ENCODE measurements around the gene TUB. TPM values are rescaled to one million over a fixed set of nuclear protein-coding genes. Genes with fewer than 3 reads are reported as not detected.

The TUB gene
- total RNA-seq, 2 donors from 2014 or later: 2.9 to 8.6 TPM

DNA sequence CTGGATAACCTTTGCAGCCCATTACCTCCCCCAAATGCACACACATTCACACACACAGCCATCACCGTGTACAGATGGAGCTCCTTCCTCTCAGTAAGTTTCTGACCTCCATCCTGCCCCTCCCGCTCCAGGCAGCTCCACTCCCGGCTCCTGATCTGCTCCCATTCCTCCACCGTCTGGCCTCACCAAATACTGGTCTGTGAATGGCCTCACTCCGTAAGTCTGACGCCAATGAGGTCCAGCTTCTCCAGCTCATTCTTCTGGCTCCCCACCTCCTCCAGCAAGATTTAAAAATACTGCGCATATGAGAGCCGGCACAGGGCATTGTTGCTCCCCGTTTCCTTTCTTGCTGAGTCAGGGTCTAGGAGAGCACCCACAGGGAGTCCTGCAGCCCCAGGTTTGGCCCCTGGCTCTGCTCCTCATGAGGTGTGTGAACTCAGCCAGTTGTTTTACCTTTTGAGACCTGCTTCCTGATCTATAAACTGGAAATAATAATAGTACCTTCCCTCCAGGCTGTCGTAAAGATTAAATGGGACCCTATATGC, 14.0 kb upstream of the TUB start:
- no peaks in the 10 kb centered on the region for H3K27me3 ChIP-seq
- ATAC-seq (no peak), DNase-seq (no peak)
- no peaks in the 10 kb centered on the region for H3K9me3 ChIP-seq
- H3K4me3 ChIP-seq: no peak overlapping the region
- peaks cover 10% of the 10 kb centered on the region for H3K4me1 ChIP-seq
- WGBS, 2 donors: 41 to 54% methylated on average over 10 of the region's 10 CpGs
- no peaks in the 10 kb centered on the region for H3K36me3 ChIP-seq (replicated peaks in 1 of 2; ENCODE audit: insufficient read depth in 1 of 2, low read depth in 2 of 2)
- intact Hi-C loops (cut with DNase I): no loop called here
- TF ChIP-seq, protein P1, sequence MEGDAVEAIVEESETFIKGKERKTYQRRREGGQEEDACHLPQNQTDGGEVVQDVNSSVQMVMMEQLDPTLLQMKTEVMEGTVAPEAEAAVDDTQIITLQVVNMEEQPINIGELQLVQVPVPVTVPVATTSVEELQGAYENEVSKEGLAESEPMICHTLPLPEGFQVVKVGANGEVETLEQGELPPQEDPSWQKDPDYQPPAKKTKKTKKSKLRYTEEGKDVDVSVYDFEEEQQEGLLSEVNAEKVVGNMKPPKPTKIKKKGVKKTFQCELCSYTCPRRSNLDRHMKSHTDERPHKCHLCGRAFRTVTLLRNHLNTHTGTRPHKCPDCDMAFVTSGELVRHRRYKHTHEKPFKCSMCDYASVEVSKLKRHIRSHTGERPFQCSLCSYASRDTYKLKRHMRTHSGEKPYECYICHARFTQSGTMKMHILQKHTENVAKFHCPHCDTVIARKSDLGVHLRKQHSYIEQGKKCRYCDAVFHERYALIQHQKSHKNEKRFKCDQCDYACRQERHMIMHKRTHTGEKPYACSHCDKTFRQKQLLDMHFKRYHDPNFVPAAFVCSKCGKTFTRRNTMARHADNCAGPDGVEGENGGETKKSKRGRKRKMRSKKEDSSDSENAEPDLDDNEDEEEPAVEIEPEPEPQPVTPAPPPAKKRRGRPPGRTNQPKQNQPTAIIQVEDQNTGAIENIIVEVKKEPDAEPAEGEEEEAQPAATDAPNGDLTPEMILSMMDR (IDR thresholded peaks at IDR 0.05): no peak
- TF ChIP-seq POLR2A (IDR thresholded peaks at IDR 0.05): no peak
- no peak overlapping the region for H3K27ac ChIP-seq

DNA sequence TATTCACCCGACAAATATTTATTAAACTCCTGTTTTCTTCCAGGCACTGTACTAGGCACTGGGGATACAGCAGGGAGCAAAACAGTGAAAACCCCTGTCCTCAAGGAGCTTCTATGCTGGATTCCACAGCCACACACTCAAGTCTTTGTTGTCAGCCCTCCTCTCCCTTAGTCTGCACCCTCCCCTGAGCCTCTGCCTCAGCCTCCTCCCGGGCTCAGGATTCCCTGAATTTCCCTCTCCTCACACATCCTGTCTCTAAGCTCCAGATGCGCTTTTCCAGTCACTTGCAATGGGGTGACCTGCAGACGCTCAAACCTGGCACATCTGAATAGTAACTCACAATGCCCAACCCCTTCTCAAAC, 13.5 kb upstream of the TUB start:
- intact Hi-C loops (cut with DNase I): no loop called here
- ATAC-seq (no peak), DNase-seq (no peak)
- peaks cover 10% of the 10 kb centered on the region for H3K4me1 ChIP-seq
- H3K27me3 ChIP-seq: no peaks in the 10 kb centered on the region
- H3K36me3 ChIP-seq (replicated peaks in 1 of 2; ENCODE audit: insufficient read depth in 1 of 2, low read depth in 2 of 2): no peaks in the 10 kb centered on the region
- WGBS, 2 donors: 75 to 86% methylated on average over 4 of the region's 4 CpGs
- no peaks in the 10 kb centered on the region for H3K9me3 ChIP-seq
- H3K4me3 ChIP-seq: no peak overlapping the region
- TF ChIP-seq, protein P1 (IDR thresholded peaks at IDR 0.05): no peak
- TF ChIP-seq POLR2A (IDR thresholded peaks at IDR 0.05): no peak
- no peak overlapping the region for H3K27ac ChIP-seq

DNA sequence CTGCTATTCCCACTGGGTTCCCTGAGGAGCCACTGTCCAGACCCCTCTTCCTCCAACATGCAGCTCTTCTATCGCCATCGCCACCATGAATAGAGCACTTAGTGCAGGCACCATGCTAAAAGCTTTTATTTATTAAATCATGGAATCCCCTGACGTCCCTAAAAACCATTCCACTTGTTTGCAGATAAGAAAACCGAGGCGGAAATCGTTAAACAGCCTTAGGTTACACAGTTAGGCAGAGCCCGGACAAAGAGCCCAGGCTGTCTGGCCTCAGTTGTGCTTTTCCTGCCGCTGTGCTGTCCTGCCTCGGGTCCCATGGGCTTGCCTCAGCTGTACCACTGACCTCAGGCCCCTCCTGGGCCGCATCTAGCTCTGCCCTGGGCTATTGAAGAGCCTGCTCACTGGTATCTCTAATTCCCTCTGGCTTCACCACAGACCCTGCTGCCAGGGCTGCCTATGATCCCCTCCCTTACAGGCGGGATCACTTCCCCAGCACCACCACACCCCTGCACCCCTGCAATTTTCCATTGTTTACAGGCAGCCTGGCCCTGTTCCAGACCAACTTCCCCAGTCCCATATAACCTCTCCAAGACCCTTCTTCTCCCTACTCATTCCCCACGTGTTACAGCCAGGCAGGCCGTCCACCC, 13.0 kb upstream of the TUB start:
- H3K9me3 ChIP-seq: no peaks in the 10 kb centered on the region
- H3K4me1 ChIP-seq: peaks cover 10% of the 10 kb centered on the region
- intact Hi-C loops (cut with DNase I): no loop called here
- DNase-seq: no peak
- no peak for ATAC-seq
- WGBS, 2 donors: 66 to 70% methylated on average over 13 of the region's 13 CpGs
- H3K4me3 ChIP-seq: no peak overlapping the region
- H3K27ac ChIP-seq: peak overlapping the region in 3 of 4 donors; percentile 30 to 46 (median 42)
- no peaks in the 10 kb centered on the region for H3K27me3 ChIP-seq
- no peaks in the 10 kb centered on the region for H3K36me3 ChIP-seq (replicated peaks in 1 of 2; ENCODE audit: insufficient read depth in 1 of 2, low read depth in 2 of 2)
- TF ChIP-seq, protein P1 (IDR thresholded peaks at IDR 0.05): no peak
- TF ChIP-seq POLR2A (IDR thresholded peaks at IDR 0.05): no peak

DNA sequence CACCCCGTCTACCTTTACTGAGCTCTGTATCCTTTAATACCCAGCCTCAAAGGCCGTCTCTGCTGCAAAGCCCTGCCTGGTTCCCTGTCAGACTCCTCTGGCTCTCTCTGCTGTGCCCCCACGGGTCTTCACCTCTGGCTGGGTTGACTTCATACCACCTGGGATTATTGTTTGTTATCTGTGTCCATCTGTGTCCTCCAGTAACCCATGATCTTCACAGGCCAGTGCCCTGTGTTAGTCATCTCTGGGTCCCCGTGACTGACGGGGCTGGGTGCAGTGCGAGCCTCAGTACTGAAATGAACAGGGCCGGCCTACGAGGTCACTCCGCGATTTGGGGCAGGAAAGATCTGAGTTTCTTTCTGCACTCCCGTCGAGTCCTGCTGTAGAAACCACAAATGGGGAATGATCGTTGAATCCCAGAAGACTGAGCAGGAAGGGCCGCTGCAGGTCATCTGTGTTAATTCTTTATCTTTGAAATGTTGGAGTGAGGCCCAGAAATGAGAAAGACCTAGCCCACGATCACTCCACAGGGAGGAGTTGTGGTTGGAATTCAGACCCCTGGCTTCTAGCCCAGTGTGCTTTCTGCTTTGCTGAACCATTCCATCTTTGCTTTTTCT, 12.3 kb upstream of the TUB start:
- intact Hi-C loops (cut with DNase I): no loop called here
- Histone ChIP-seq H3K36me3 (replicated peaks in 1 of 2; ENCODE audit: insufficient read depth in 1 of 2, low read depth in 2 of 2) (no peaks in the 10 kb centered on the region), H3K4me3 (no peak overlapping the region), H3K9me3 (no peaks in the 10 kb centered on the region), H3K27ac (peak overlapping the region in 3 of 4 donors; percentile 30 to 46 (median 42)), H3K27me3 (no peaks in the 10 kb centered on the region), H3K4me1 (peaks cover 10% of the 10 kb centered on the region)
- DNase-seq: peak; percentile 30 to 62 (median 54)
- peak; percentile 75 for ATAC-seq
- 33 to 48% methylated on average over 13 to 15 of the region's 15 CpGs for WGBS, 2 donors
- TF ChIP-seq, protein P1 (IDR thresholded peaks at IDR 0.05): no peak
- TF ChIP-seq POLR2A (IDR thresholded peaks at IDR 0.05): no peak

All from body of pancreas (tissue), 4 donors.